ENCODE data around the gene ANOS1. TPM values are rescaled to one million over a fixed set of nuclear protein-coding genes. Genes with fewer than 3 reads are reported as not detected.

ANOS1 gene
- total RNA-seq, 1 experiment from 2014 or later, result 0.91 TPM

GRCh38 chrX:8741981-8742380 is 10.0 kb upstream of the ANOS1 start:
- Histone ChIP-seq H3K9me3 (no peaks in the 10 kb centered on the region), H3K36me3 (ENCODE audit: control insufficient read depth, insufficient read depth, low read length) (no peaks in the 10 kb centered on the region), H3K4me3 (ENCODE audit: low read depth, low read length) (no peak overlapping the region), H3K27me3 (replicated peaks; ENCODE audit: control insufficient read depth, insufficient read depth, low read length) (no peaks in the 10 kb centered on the region), H3K4me1 (no peaks in the 10 kb centered on the region)
- Mint-ChIP-seq H3K27me3 (ENCODE audit: insufficient read depth, unreplicated experiment) (peaks cover 8% of the 10 kb centered on the region), H3K36me3 (ENCODE audit: insufficient read depth, unreplicated experiment) (no peaks in the 10 kb centered on the region), H3K4me3 (ENCODE audit: unreplicated experiment) (no peak overlapping the region), H3K4me1 (ENCODE audit: low read depth, unreplicated experiment) (no peaks in the 10 kb centered on the region), H3K27ac (ENCODE audit: unreplicated experiment) (no peak overlapping the region), H3K9me3 (ENCODE audit: unreplicated experiment) (no peaks in the 10 kb centered on the region)
- POLR2A ChIA-PET, result no interaction called here
- no TSS peak for BruUV-seq (replicated peaks)
- intact Hi-C loops (cut with micrococcal nuclease; ENCODE audit: unreplicated experiment), result no loop called here
- no peak for DNase-seq
- CTCF ChIA-PET, result no interaction called here
- no peak for TF ChIP-seq CTCF (IDR thresholded peaks at IDR 0.05; ENCODE audit: insufficient read depth in 1 of 2, low read depth in 1 of 2, low read length in 1 of 2, severe bottlenecking in 1 of 2, unreplicated experiment in 1 of 2)

- Histone ChIP-seq H3K9me3 (no peaks in the 10 kb centered on the region), H3K36me3 (ENCODE audit: control insufficient read depth, insufficient read depth, low read length) (no peaks in the 10 kb centered on the region), H3K27me3 (replicated peaks; ENCODE audit: control insufficient read depth, insufficient read depth, low read length) (no peaks in the 10 kb centered on the region), H3K4me3 (ENCODE audit: low read depth, low read length) (no peak overlapping the region), H3K4me1 (no peaks in the 10 kb centered on the region)
- peak in 1 of 2 experiments; percentile 20 for DNase-seq
- Mint-ChIP-seq H3K9me3 (ENCODE audit: unreplicated experiment) (no peaks in the 10 kb centered on the region), H3K27ac (ENCODE audit: unreplicated experiment) (no peak overlapping the region), H3K4me1 (ENCODE audit: low read depth, unreplicated experiment) (no peaks in the 10 kb centered on the region), H3K27me3 (ENCODE audit: insufficient read depth, unreplicated experiment) (peaks cover 5% of the 10 kb centered on the region), H3K36me3 (ENCODE audit: insufficient read depth, unreplicated experiment) (no peaks in the 10 kb centered on the region), H3K4me3 (ENCODE audit: unreplicated experiment) (no peak overlapping the region)
- CTCF ChIA-PET, result interaction anchor here (0.8 to 1.3 kb wide), 2 partner anchors 27 to 374 kb away, joined by 3 to 4 read pairs; no protein-coding TSS in a partner anchor
- BruUV-seq (replicated peaks), result no TSS peak
- POLR2A ChIA-PET, result no interaction called here
- intact Hi-C loops (cut with micrococcal nuclease; ENCODE audit: unreplicated experiment), result loop anchor here (2.0 kb wide), 1 partner anchor 742 kb away; no protein-coding TSS in a partner anchor
- TF ChIP-seq CTCF (IDR thresholded peaks at IDR 0.05; ENCODE audit: insufficient read depth in 1 of 2, low read depth in 1 of 2, low read length in 1 of 2, severe bottlenecking in 1 of 2, unreplicated experiment in 1 of 2), result peak; percentile 36 to 49
These were observed 6.8 kb upstream of the ANOS1 start for GRCh38 chrX:8738588-8739189.

- no peaks in the 10 kb centered on the region for H3K36me3 ChIP-seq (ENCODE audit: control insufficient read depth, insufficient read depth, low read length)
- Mint-ChIP-seq H3K36me3 (ENCODE audit: insufficient read depth, unreplicated experiment) (no peaks in the 10 kb centered on the region), H3K27me3 (ENCODE audit: insufficient read depth, unreplicated experiment) (peaks cover 8% of the 10 kb centered on the region), H3K4me3 (ENCODE audit: unreplicated experiment) (no peak overlapping the region), H3K27ac (ENCODE audit: unreplicated experiment) (no peak overlapping the region), H3K4me1 (ENCODE audit: low read depth, unreplicated experiment) (no peaks in the 10 kb centered on the region), H3K9me3 (ENCODE audit: unreplicated experiment) (no peaks in the 10 kb centered on the region)
- CTCF ChIA-PET, result interaction anchor here (0.8 to 1.3 kb wide), 2 partner anchors 26 to 373 kb away, joined by 3 to 4 read pairs; no protein-coding TSS in a partner anchor
- H3K27me3 ChIP-seq (replicated peaks; ENCODE audit: control insufficient read depth, insufficient read depth, low read length), result no peaks in the 10 kb centered on the region
- intact Hi-C loops (cut with micrococcal nuclease; ENCODE audit: unreplicated experiment), result loop anchor here (2.0 kb wide), 1 partner anchor 741 kb away; no protein-coding TSS in a partner anchor
- no peaks in the 10 kb centered on the region for H3K4me1 ChIP-seq
- POLR2A ChIA-PET, result no interaction called here
- DNase-seq, result no peak
- BruUV-seq (replicated peaks), result no TSS peak
- H3K4me3 ChIP-seq (ENCODE audit: low read depth, low read length), result no peak overlapping the region
- H3K9me3 ChIP-seq, result no peaks in the 10 kb centered on the region
- TF ChIP-seq CTCF (IDR thresholded peaks at IDR 0.05; ENCODE audit: insufficient read depth in 1 of 2, low read depth in 1 of 2, low read length in 1 of 2, severe bottlenecking in 1 of 2, unreplicated experiment in 1 of 2), result no peak
These were observed 5.9 kb upstream of the ANOS1 start for GRCh38 chrX:8737883-8738282.
